Activated CD4-positive, alpha-beta T cell treated with anti-CD3 and anti-CD28 coated beads for 48 hours (primary cell): ENCODE results near the gene CCDC186.
A peak's percentile ranks its signal among the peaks of the same experiment; 100 is the strongest.

Experiments used
- DNase-seq: peaks from one replicate; pipeline ENCODE4 v3.0.0-alpha.2; 2020

Gene CCDC186

GRCh38 chr10:114173921-114174694, at the start of gene CCDC186:
TSS of gene CCDC186 (minus strand) at chr10:114174203. CDS start at chr10:114163268, 10,935 bp downstream.
- peak; percentile 99 for DNase-seq

- DNase-seq, result no peak
These were observed 49.1 kb upstream of the CCDC186 start for GRCh38 chr10:114223066-114223465.

GRCh38 chr10:114221235-114221634, 47.2 kb upstream of the CCDC186 start:
- DNase-seq, result no peak

GRCh38 chr10:114220281-114220680, 46.3 kb upstream of the CCDC186 start:
- no peak for DNase-seq

- DNase-seq, result no peak
These were observed 41.0 kb upstream of the CCDC186 start for GRCh38 chr10:114215033-114215432.

GRCh38 chr10:114212153-114212552, 38.1 kb upstream of the CCDC186 start:
- DNase-seq, result no peak

GRCh38 chr10:114208351-114208750, 34.3 kb upstream of the CCDC186 start:
- DNase-seq, result no peak

- DNase-seq, result no peak
These were observed 33.3 kb upstream of the CCDC186 start for GRCh38 chr10:114207349-114207748.

GRCh38 chr10:114206902-114207301, 32.9 kb upstream of the CCDC186 start:
- no peak for DNase-seq

- DNase-seq, result no peak
These were observed 28.8 kb upstream of the CCDC186 start for GRCh38 chr10:114202812-114203211.

- no peak for DNase-seq
These were observed 25.2 kb upstream of the CCDC186 start for GRCh38 chr10:114199239-114199638.

- DNase-seq, result no peak
These were observed 21.1 kb upstream of the CCDC186 start for GRCh38 chr10:114195079-114195478.

GRCh38 chr10:114189700-114190099, 15.7 kb upstream of the CCDC186 start:
- no peak for DNase-seq

- no peak for DNase-seq
These were observed 14.9 kb upstream of the CCDC186 start for GRCh38 chr10:114188900-114189299.

GRCh38 chr10:114188001-114188400, 14.0 kb upstream of the CCDC186 start:
- DNase-seq, result no peak

GRCh38 chr10:114184276-114184675, 10.3 kb upstream of the CCDC186 start:
- no peak for DNase-seq

GRCh38 chr10:114183563-114183962, 9.6 kb upstream of the CCDC186 start:
- DNase-seq, result no peak

GRCh38 chr10:114181971-114182370, 8.0 kb upstream of the CCDC186 start:
- DNase-seq, result no peak

GRCh38 chr10:114180937-114181336, 6.9 kb upstream of the CCDC186 start:
- DNase-seq, result no peak

GRCh38 chr10:114179747-114180146, 5.7 kb upstream of the CCDC186 start:
- DNase-seq, result no peak

GRCh38 chr10:114179148-114179547, 5.1 kb upstream of the CCDC186 start, which contains the start of gene TDRD1:
TSS of gene TDRD1 (plus strand) at chr10:114179353. CDS start at chr10:114187832, 8,479 bp downstream.
- no peak for DNase-seq

GRCh38 chr10:114176511-114176910, 2.5 kb upstream of the CCDC186 start:
- DNase-seq, result no peak

GRCh38 chr10:114175667-114176066, 1.7 kb upstream of the CCDC186 start:
- no peak for DNase-seq

GRCh38 chr10:114174695-114175188, 739 bp upstream of the CCDC186 start:
- DNase-seq, result no peak

- DNase-seq, result no peak
These were observed 441 bp downstream of the CCDC186 start for GRCh38 chr10:114173603-114173920.
